K562 (cell line): Measurements from ENCODE around the gene IQCN. TPM values are rescaled to one million over a fixed set of nuclear protein-coding genes. Genes with fewer than 3 reads are reported as not detected.

Experiments
- ARID1B ChIP-seq: fragments of 450-650 bp; IDR thresholded peaks from 2 replicates; pipeline ENCODE4 v1.6.1; 2016; ENCODE audit warnings: antibody characterized with exemption, mild to moderate bottlenecking, inconsistent platforms
- CREB3 ChIP-seq: fragments of 450-650 bp; conservative IDR thresholded peaks from 2 replicates; pipeline ENCODE4 v1.6.1; 2016; ENCODE audit warnings: missing genetic modification characterization, low read depth, mild to moderate bottlenecking, missing compliant biosample characterization, moderate library complexity
- ETV1 ChIP-seq: fragments of 450-650 bp; conservative IDR thresholded peaks from 2 replicates; pipeline ENCODE4 v1.6.1; 2016; ENCODE audit warnings: missing genetic modification characterization, control low read depth, low read depth, missing compliant biosample characterization
- MCM3 ChIP-seq: fragments of 450-650 bp; IDR thresholded peaks from 2 replicates; pipeline ENCODE4 v1.6.1; 2016
- MCM7 ChIP-seq, 2 experiments: fragments of 450-650 bp; IDR thresholded peaks; 2 replicates each; pipeline ENCODE4 v1.6.1; 2016 to 2018
- NKRF ChIP-seq: fragments of 450-650 bp; IDR thresholded peaks from 2 replicates; pipeline ENCODE4 v1.6.1; 2016; ENCODE audit warnings: borderline replicate concordance
- PRPF4 ChIP-seq: fragments of 200-400 bp; formaldehyde crosslinking; IDR thresholded peaks from one replicate; pipeline ENCODE4 v1.6.1; 2017; ENCODE audit warnings: low read length, low read depth, mild to moderate bottlenecking; ENCODE audit not compliant: insufficient read depth, poor library complexity, severe bottlenecking
- TAF9B ChIP-seq: fragments of 450-650 bp; IDR thresholded peaks from 2 replicates; pipeline ENCODE4 v1.6.1; 2018; ENCODE audit warnings: mild to moderate bottlenecking; ENCODE audit not compliant: partially characterized antibody
- polyA plus RNA-seq, 8 experiments: library from polyadenylated mRNA; depleted of rRNA in 4 of 8; stranded (reverse) in 5 of 8; unstranded in 3 of 8; fragments of >200 nt; fragmentation: Nextera tagmentation in 2 of 8; fragmentation: Illumina TruSeq in 1 of 8; extraction: Ambion mirVana in 2 of 8; extraction: Trizol in 1 of 8; gene quantifications; 2 replicates each; pipeline versions ENCODE4 v1.2.1 to v1.2.3, GENCODE V29; 2011 to 2014; ENCODE audit warnings: inconsistent platforms in 1 of 8, missing spikeins in 1 of 8
- total RNA-seq, 7 experiments: library from RNA; depleted of rRNA in 6 of 7; stranded (reverse); fragments of >200 nt in 6 of 7; fragmentation: Illumina TruSeq in 2 of 7; extraction: Trizol in 2 of 7; gene quantifications; 2 replicates each; pipeline versions ENCODE4 v1.2.1 to v1.2.3, GENCODE V29; 2011 to 2021; ENCODE audit warnings: low replicate concordance in 1 of 7
- TF ChIP-seq, protein P1 (sequence below), 2 experiments: fragments of 250-450 bp in 1 of 2; fragments of 450-650 bp in 1 of 2; sonication (Bioruptor Pico) in 1 of 2; IDR thresholded peaks; 2 replicates each; pipeline versions ENCODE4 v1.6.1 to v1.8.0; 2016 to 2021; ENCODE audit warnings: mild to moderate bottlenecking in 2 of 2, moderate library complexity in 2 of 2, missing compliant biosample characterization in 1 of 2, missing genetic modification characterization in 1 of 2

IQCN gene
- total and polyA plus RNA-seq, 9 of the 15 experiments (the other 6 are each of a cell fraction or from before 2014, with no cell fraction given), result 0.01 to 0.07 (median 0.04) TPM; not detected in 3

GRCh38 chr19:18282788-18283141 lies 8.5 kb upstream of the IQCN start (continued):
- TF ChIP-seq PRPF4 (no peak), MCM3 (no peak), NKRF (peak; percentile 37; the same call in 1 of the 2 replicates), MCM7 (IDR thresholded peaks at IDR 0.05) (no peak), TAF9B (no peak), ETV1 (peak; percentile 53; the same call in 1 of the 2 replicates), CREB3 (tag) (no peak), ARID1B (peak; percentile 20; the same call in 1 of the 2 replicates)
- TF ChIP-seq, protein P1, sequence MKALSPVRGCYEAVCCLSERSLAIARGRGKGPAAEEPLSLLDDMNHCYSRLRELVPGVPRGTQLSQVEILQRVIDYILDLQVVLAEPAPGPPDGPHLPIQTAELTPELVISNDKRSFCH (CRISPR knock-in tag; IDR thresholded peaks at IDR 0.05), result no peak
- TF ChIP-seq, protein P1 (tag; IDR thresholded peaks at IDR 0.05), result 0 out of 2 replicates have a peak, but pooled peaks have one; percentile 22
